ENCODE measurements around the gene LIPC. TPM values are rescaled to one million over a fixed set of nuclear protein-coding genes. Genes with fewer than 3 reads are reported as not detected.

Gene LIPC
- total RNA-seq, 1 experiment from 2014 or later, result not detected

DNA sequence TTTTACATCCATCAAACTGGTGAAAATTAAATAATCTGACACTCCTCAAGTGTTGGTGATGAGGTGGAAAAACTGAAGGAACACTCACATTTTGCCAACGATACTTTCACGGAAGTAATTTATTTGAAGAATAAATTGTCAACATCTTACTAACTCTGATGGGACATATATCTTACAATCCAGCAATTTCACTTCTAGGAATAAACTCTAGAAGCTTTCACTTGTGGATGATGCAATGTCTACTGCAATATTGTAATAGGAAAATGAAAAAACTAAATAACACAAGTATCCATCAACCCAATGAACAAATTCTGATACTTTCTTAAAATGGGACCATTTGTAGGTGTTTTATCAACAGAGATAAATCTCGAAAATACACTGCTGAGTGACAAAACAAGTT is 16.2 kb upstream of the LIPC start:
- no peak for DNase-seq (ENCODE audit: low read depth, low spot score)
- no peak overlapping the region for H3K27ac ChIP-seq (ENCODE audit: low read depth, low read length)
- CTCF ChIA-PET, result no interaction called here
- no peak overlapping the region for H3K4me2 ChIP-seq (ENCODE audit: low read length)
- TF ChIP-seq CEBPB (IDR thresholded peaks at IDR 0.05; ENCODE audit: low read depth), result 0 out of 2 replicates have a peak, but pooled peaks have one; percentile 29
- TF ChIP-seq, protein P1, sequence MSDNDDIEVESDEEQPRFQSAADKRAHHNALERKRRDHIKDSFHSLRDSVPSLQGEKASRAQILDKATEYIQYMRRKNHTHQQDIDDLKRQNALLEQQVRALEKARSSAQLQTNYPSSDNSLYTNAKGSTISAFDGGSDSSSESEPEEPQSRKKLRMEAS (IDR thresholded peaks at IDR 0.05), result no peak
- no peak for ATAC-seq
- H3K27me3 ChIP-seq (ENCODE audit: insufficient read depth, low read length), result no peaks in the 10 kb centered on the region
- no peaks in the 10 kb centered on the region for H4K20me1 ChIP-seq (ENCODE audit: insufficient read depth)
- H2AFZ ChIP-seq (ENCODE audit: low read depth, low read length, poor library complexity, severe bottlenecking), result peak overlapping the region; percentile 18
- POLR2A ChIA-PET, result interaction anchor here (0.7 kb wide), 1 partner anchor 11 kb away, joined by 3 read pairs; no protein-coding TSS in a partner anchor
- RAD21 ChIA-PET (ENCODE audit: low non-redundant PET in 1 of 2, low total read pairs in 2 of 2, uncharacterized antibody in 2 of 2, unreplicated experiment in 2 of 2), result no interaction called here
- H3K4me3 ChIP-seq (replicated peaks in 1 of 2; ENCODE audit: low read depth in 1 of 2, low read length in 2 of 2), result no peak overlapping the region
- H3K9me2 ChIP-seq (ENCODE audit: insufficient read depth), result no peaks in the 10 kb centered on the region
- H3K9me3 ChIP-seq (ENCODE audit: control insufficient read depth in 1 of 2, insufficient read depth in 1 of 2, low read depth in 1 of 2, low read length in 2 of 2), result no peaks in the 10 kb centered on the region
- no peaks in the 10 kb centered on the region for H3K79me2 ChIP-seq (ENCODE audit: insufficient read depth, low read length)
- BruUV-seq (replicated peaks), result no TSS peak
- no peak overlapping the region for H3K9ac ChIP-seq (ENCODE audit: low read length)
- H3K36me3 ChIP-seq (ENCODE audit: control insufficient read depth in 1 of 2, insufficient read depth in 2 of 2, low read length in 2 of 2), result no peaks in the 10 kb centered on the region
- no peaks in the 10 kb centered on the region for H3K4me1 ChIP-seq (ENCODE audit: control insufficient read depth in 1 of 2, insufficient read depth in 2 of 2, low read length in 2 of 2)
- intact Hi-C loops (cut with micrococcal nuclease), result no loop called here

DNA sequence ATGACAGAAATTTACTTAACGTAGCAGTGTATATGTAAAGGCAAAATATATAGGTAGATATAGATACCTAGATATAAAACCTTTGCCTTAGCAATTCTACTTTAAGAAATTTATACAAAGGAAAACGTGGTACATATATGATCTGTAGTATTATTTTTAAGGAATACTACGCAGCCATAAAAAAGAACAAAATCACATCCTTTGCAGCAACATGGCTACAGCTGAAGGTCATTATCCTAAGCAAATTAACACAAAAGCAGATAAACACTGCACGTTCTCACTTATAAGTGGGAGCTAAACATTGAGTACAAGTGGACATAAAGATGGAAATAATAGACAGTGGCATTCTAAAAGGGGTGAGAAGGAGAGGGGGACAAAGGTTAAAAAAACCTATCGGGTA is 14.8 kb upstream of the LIPC start:
- Histone ChIP-seq H3K9me3 (ENCODE audit: control insufficient read depth in 1 of 2, insufficient read depth in 1 of 2, low read depth in 1 of 2, low read length in 2 of 2) (no peaks in the 10 kb centered on the region), H3K27ac (ENCODE audit: low read depth, low read length) (no peak overlapping the region), H3K4me1 (ENCODE audit: control insufficient read depth in 1 of 2, insufficient read depth in 2 of 2, low read length in 2 of 2) (no peaks in the 10 kb centered on the region), H3K27me3 (ENCODE audit: insufficient read depth, low read length) (no peaks in the 10 kb centered on the region), H3K79me2 (ENCODE audit: insufficient read depth, low read length) (no peaks in the 10 kb centered on the region), H2AFZ (ENCODE audit: low read depth, low read length, poor library complexity, severe bottlenecking) (no peak overlapping the region), H3K4me2 (ENCODE audit: low read length) (no peak overlapping the region), H3K4me3 (replicated peaks in 1 of 2; ENCODE audit: low read depth in 1 of 2, low read length in 2 of 2) (no peak overlapping the region), H3K36me3 (ENCODE audit: control insufficient read depth in 1 of 2, insufficient read depth in 2 of 2, low read length in 2 of 2) (no peaks in the 10 kb centered on the region), H3K9ac (ENCODE audit: low read length) (no peak overlapping the region), H3K9me2 (ENCODE audit: insufficient read depth) (no peaks in the 10 kb centered on the region), H4K20me1 (ENCODE audit: insufficient read depth) (no peaks in the 10 kb centered on the region)
- TF ChIP-seq ZNF274 (IDR thresholded peaks at IDR 0.05; ENCODE audit: low read depth, low read length), result no peak
- TF ChIP-seq ELF1 (IDR thresholded peaks at IDR 0.05; ENCODE audit: borderline replicate concordance, low read depth), result no peak
- TF ChIP-seq, protein P1 (IDR thresholded peaks at IDR 0.05), result no peak
- no peak for TF ChIP-seq SIN3A (IDR thresholded peaks at IDR 0.05; ENCODE audit: low read depth)
- no peak for TF ChIP-seq CBX3 (IDR thresholded peaks at IDR 0.05; ENCODE audit: low read depth)
- no peak for TF ChIP-seq JUND (IDR thresholded peaks at IDR 0.05)
- TF ChIP-seq SP1 (IDR thresholded peaks at IDR 0.05; ENCODE audit: low read depth), result no peak
- TF ChIP-seq POLR2AphosphoS5 (IDR thresholded peaks at IDR 0.05; ENCODE audit: low read depth, low read length), result no peak
- TF ChIP-seq TCF7L2 (IDR thresholded peaks at IDR 0.05; ENCODE audit: borderline replicate concordance, extremely low read depth, insufficient read depth, insufficient read length), result no peak
- TF ChIP-seq, protein P2, sequence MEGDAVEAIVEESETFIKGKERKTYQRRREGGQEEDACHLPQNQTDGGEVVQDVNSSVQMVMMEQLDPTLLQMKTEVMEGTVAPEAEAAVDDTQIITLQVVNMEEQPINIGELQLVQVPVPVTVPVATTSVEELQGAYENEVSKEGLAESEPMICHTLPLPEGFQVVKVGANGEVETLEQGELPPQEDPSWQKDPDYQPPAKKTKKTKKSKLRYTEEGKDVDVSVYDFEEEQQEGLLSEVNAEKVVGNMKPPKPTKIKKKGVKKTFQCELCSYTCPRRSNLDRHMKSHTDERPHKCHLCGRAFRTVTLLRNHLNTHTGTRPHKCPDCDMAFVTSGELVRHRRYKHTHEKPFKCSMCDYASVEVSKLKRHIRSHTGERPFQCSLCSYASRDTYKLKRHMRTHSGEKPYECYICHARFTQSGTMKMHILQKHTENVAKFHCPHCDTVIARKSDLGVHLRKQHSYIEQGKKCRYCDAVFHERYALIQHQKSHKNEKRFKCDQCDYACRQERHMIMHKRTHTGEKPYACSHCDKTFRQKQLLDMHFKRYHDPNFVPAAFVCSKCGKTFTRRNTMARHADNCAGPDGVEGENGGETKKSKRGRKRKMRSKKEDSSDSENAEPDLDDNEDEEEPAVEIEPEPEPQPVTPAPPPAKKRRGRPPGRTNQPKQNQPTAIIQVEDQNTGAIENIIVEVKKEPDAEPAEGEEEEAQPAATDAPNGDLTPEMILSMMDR (IDR thresholded peaks at IDR 0.05 in 2 of 3, conservative IDR thresholded peaks at IDR 0.05 in 1 of 3; ENCODE audit: borderline replicate concordance in 1 of 3, insufficient read depth in 1 of 3, low read depth in 2 of 3, low read length in 2 of 3), result no peak
- CTCF ChIA-PET, result no interaction called here
- BruUV-seq (replicated peaks), result no TSS peak
- intact Hi-C loops (cut with micrococcal nuclease), result no loop called here
- POLR2A ChIA-PET, result no interaction called here
- RAD21 ChIA-PET (ENCODE audit: low non-redundant PET in 1 of 2, low total read pairs in 2 of 2, uncharacterized antibody in 2 of 2, unreplicated experiment in 2 of 2), result no interaction called here
- DNase-seq (ENCODE audit: low read depth, low spot score) (no peak), ATAC-seq (no peak)
